Naive thymus-derived CD8-positive, alpha-beta T cell (primary cell): Measurements from ENCODE around the gene NUMB. TPM values are rescaled to one million over a fixed set of nuclear protein-coding genes. Genes with fewer than 3 reads are reported as not detected.

ENCODE experiments used
- ATAC-seq, 2 donors: fragments of 150-1000 bp; cut with Tn5 transposase in 1 of 2; sonication (Bioruptor Pico), chemical (Tn5 transposase) in 1 of 2; 1 replicate in 1 of 2; 2 replicates in 1 of 2; pipeline ENCODE4 v1.10.0; 2021; ENCODE audit warnings: mild to moderate bottlenecking in 2 of 2, moderate library complexity in 2 of 2
- POLR2A ChIA-PET: fragments of 350-600 bp; sonication (Branson Sonifier 250); formaldehyde crosslinking; loops from one replicate; lab custom pipeline; 2021; ENCODE audit warnings: antibody characterized with exemption; lab: Charles Lee
- DNase-seq, 10 donors: peaks; one replicate each; pipeline versions ENCODE4 v3.0.0 to v3.0.0-alpha.2; 2020 to 2022
- H3K27ac Mint-ChIP-seq, 10 donors: one replicate each; pipeline ENCODE4 v1.8.0; 2020 to 2022; ENCODE audit warnings: mild to moderate bottlenecking in 10 of 10, mixed read lengths in 10 of 10, moderate library complexity in 4 of 10, inconsistent platforms in 1 of 10
- H3K27me3 Mint-ChIP-seq, 5 donors: one replicate each; pipeline ENCODE4 v1.8.0; 2021 to 2022; ENCODE audit warnings: mixed read lengths in 5 of 5
- H3K36me3 Mint-ChIP-seq, 3 donors: one replicate each; pipeline ENCODE4 v1.8.0; 2020 to 2022; ENCODE audit warnings: mixed read lengths in 3 of 3, mild to moderate bottlenecking in 2 of 3, inconsistent platforms in 1 of 3
- H3K4me1 Mint-ChIP-seq, 4 donors: one replicate each; pipeline ENCODE4 v1.8.0; 2021 to 2022; ENCODE audit warnings: mixed read lengths in 4 of 4
- H3K4me3 Mint-ChIP-seq, 10 donors: one replicate each; pipeline ENCODE4 v1.8.0; 2020 to 2022; ENCODE audit warnings: mild to moderate bottlenecking in 10 of 10, mixed read lengths in 10 of 10, moderate library complexity in 6 of 10, inconsistent platforms in 1 of 10
- H3K9me3 Mint-ChIP-seq, 9 donors: one replicate each; pipeline ENCODE4 v1.8.0; 2020 to 2022; ENCODE audit warnings: mixed read lengths in 9 of 9, mild to moderate bottlenecking in 3 of 9, inconsistent platforms in 1 of 9, moderate library complexity in 1 of 9
- polyA plus RNA-seq, 3 donors: library from polyadenylated mRNA; unstranded; fragments of 300-500 nt; fragmentation: Illumina TruSeq; gene quantifications; one replicate each; pipeline ENCODE4 v1.2.3, GENCODE V29; 2021
- total RNA-seq, 8 experiments: library from RNA in 2 of 8; stranded (reverse) in 2 of 8; gene quantifications; one replicate each; pipeline ENCODE4 v1.2.3 and lab custom pipeline; 2021 to 2026

The NUMB gene
- total and polyA plus RNA-seq, 5 experiments from 2014 or later = 24.5 to 51.2 (median 34.7) TPM

- peak in 4 of 10 donors; percentile 11 to 46 (median 42) for DNase-seq
- ATAC-seq = no peak
- no peak overlapping the region for H3K27ac Mint-ChIP-seq
- H3K36me3 Mint-ChIP-seq = peaks cover 5 to 56% (median 13%) of the 10 kb centered on the region in 3 donors
- H3K9me3 Mint-ChIP-seq = no peaks in the 10 kb centered on the region
- H3K27me3 Mint-ChIP-seq = no peaks in the 10 kb centered on the region
- no peak overlapping the region for H3K4me3 Mint-ChIP-seq
- POLR2A ChIA-PET = interaction anchor here (0.5 to 0.7 kb wide), 4 partner anchors 37 to 177 kb away, joined by 3 to 7 read pairs (median 4); no protein-coding TSS in a partner anchor
- peaks cover 0 to 5% (median 1%) of the 10 kb centered on the region in 4 donors for H3K4me1 Mint-ChIP-seq
Observed at GRCh38 chr14:73295198-73295796, 163.0 kb downstream of the NUMB start.

DNA sequence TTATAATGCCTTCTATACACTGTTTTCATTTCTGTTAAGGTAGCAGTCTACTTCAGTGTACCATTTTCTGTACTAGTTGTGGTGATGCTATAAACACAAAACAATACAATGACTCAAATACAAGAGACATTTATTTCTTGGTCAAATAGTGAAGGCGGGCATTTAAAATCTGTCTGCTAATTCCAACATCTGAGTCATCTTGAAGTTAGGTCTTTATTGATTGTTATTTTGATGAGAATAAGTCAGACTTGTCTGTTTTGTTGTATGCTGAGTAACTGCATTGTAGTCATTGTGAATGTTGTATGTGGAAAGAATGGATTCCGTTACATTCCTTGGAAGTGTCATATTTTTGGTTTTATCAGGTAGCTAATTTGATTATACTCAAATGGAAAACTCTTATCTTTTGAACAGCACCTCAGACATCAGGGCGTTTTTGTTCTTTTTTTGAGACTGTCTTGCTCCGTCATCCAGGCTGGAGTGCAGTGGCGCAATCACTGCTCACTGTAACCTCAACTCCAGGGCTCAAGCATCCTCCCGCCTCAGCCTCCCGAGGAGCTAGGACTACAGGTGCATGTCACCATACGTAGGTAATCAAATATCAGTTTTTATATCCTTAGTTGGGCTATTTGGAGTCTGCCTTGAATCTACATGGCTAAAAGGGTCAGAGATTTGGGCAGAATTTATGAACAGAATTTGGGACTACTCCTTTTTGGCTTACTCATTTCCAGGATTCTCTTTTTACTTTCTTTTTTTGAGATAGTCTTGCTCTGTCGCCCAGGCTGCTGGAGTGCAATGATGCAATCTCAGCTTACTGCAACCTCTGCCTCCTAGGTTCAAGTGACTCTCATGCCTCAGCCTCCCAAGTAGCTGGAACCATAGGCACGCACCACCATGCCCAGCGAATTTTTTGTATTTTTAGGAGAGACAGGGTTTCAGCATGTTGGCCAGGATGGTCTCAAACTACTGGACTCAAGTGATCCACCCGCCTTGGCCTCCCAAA is 164.3 kb downstream of the NUMB start:
- ATAC-seq (no peak), DNase-seq (no peak)
- no peak overlapping the region for H3K4me3 Mint-ChIP-seq
- POLR2A ChIA-PET = interaction anchor here (0.6 kb wide), 1 partner anchor 178 kb away, joined by 3 read pairs; no protein-coding TSS in a partner anchor
- H3K27ac Mint-ChIP-seq = peak overlapping the region in 1 of 10 donors; percentile 22
- peaks cover 5 to 57% (median 15%) of the 10 kb centered on the region in 3 donors for H3K36me3 Mint-ChIP-seq
- no peaks in the 10 kb centered on the region for H3K27me3 Mint-ChIP-seq
- H3K9me3 Mint-ChIP-seq = no peaks in the 10 kb centered on the region
- peaks cover 0 to 4% (median 2%) of the 10 kb centered on the region in 4 donors for H3K4me1 Mint-ChIP-seq

GRCh38 chr14:73290279-73290678 is 168.1 kb downstream of the NUMB start:
- H3K27me3 Mint-ChIP-seq = no peaks in the 10 kb centered on the region
- ATAC-seq = no peak
- H3K9me3 Mint-ChIP-seq = no peaks in the 10 kb centered on the region
- H3K4me3 Mint-ChIP-seq = no peak overlapping the region
- peaks cover 8 to 64% (median 15%) of the 10 kb centered on the region in 3 donors for H3K36me3 Mint-ChIP-seq
- POLR2A ChIA-PET = no interaction called here
- DNase-seq = no peak
- H3K27ac Mint-ChIP-seq = peak overlapping the region in 2 of 10 donors; percentile 31 to 44
- peaks cover 0 to 5% (median 2%) of the 10 kb centered on the region in 4 donors for H3K4me1 Mint-ChIP-seq

GRCh38 chr14:73289729-73290128 is 168.6 kb downstream of the NUMB start:
- DNase-seq (no peak), ATAC-seq (no peak)
- peaks cover 0 to 4% (median 1%) of the 10 kb centered on the region in 4 donors for H3K4me1 Mint-ChIP-seq
- H3K27ac Mint-ChIP-seq = peak overlapping the region in 1 of 10 donors; percentile 44
- no peaks in the 10 kb centered on the region for H3K9me3 Mint-ChIP-seq
- no peaks in the 10 kb centered on the region for H3K27me3 Mint-ChIP-seq
- H3K4me3 Mint-ChIP-seq = no peak overlapping the region
- POLR2A ChIA-PET = no interaction called here
- H3K36me3 Mint-ChIP-seq = peaks cover 8 to 70% (median 15%) of the 10 kb centered on the region in 3 donors

DNA sequence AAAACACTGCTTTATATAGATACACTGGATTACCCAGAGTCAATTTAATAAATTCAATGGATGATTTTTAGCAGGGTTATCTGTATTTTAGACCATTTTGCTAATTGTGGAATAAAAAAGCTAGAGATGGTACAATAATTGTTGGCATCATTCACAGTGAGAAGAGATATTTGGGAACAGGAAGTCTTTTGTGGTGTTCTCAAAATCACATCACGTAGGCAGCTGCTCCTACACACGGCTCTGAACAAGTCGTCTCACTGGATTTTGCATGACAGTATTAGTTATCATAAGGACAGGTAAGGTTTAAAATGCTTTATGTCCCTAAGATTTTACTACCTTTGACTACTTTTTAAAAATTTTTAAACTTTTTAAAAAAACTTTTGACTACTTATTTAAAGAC is 169.0 kb downstream of the NUMB start:
- H3K27ac Mint-ChIP-seq = no peak overlapping the region
- no peak for DNase-seq
- H3K4me1 Mint-ChIP-seq = peaks cover 0 to 4% (median 1%) of the 10 kb centered on the region in 4 donors
- no peaks in the 10 kb centered on the region for H3K9me3 Mint-ChIP-seq
- no peak overlapping the region for H3K4me3 Mint-ChIP-seq
- peaks cover 8 to 73% (median 15%) of the 10 kb centered on the region in 3 donors for H3K36me3 Mint-ChIP-seq
- H3K27me3 Mint-ChIP-seq = no peaks in the 10 kb centered on the region
- POLR2A ChIA-PET = no interaction called here
- ATAC-seq = no peak

DNA sequence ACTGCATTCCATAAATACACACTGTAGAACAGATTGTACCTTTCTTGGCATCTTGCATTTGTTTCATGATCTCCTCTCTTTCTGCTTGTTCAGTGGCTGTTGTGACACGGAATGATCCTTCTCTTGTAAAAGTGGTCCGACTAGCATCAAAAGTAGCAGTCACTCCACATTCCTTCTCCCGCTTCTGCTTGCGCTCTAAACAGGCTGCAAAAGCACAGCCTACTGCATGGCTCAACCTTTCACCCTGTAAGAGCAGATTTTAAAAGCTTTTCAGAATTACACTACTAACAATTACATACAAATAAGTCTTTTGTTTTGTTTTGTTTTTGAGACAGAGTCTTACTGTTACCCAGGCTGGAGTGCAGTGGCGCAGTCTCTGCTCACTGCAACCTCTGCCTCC is 171.3 kb downstream of the NUMB start:
- POLR2A ChIA-PET = no interaction called here
- Mint-ChIP-seq H3K9me3 (no peaks in the 10 kb centered on the region), H3K4me1 (peaks cover 1 to 10% (median 7%) of the 10 kb centered on the region in 4 donors), H3K36me3 (peaks cover 9 to 75% (median 20%) of the 10 kb centered on the region in 3 donors), H3K27ac (peak overlapping the region in 1 of 10 donors; percentile 54), H3K27me3 (no peaks in the 10 kb centered on the region), H3K4me3 (no peak overlapping the region)
- no peak for DNase-seq
- no peak for ATAC-seq

DNA sequence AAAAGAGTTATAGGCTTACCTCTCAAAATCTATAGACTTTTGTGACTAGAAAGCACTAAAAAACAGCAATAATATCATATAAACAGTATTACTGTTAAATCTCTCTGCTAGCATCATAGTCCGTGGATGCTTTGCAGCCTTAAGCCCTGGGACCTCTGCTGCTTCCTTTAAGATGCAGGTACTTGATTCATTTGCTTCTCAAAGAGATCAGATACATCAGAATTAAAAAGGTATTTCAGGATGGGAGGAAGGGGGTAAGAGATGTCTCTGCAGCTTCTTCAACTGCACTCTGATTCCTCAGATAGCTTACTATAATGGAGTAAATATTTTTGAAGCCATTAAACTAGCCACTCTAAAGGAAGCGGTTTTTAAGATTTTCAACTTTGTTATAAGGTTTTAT is 171.7 kb downstream of the NUMB start:
- no peak overlapping the region for H3K4me3 Mint-ChIP-seq
- peaks cover 9 to 75% (median 20%) of the 10 kb centered on the region in 3 donors for H3K36me3 Mint-ChIP-seq
- DNase-seq (no peak), ATAC-seq (no peak)
- H3K4me1 Mint-ChIP-seq = peaks cover 4 to 13% (median 10%) of the 10 kb centered on the region in 4 donors
- H3K27ac Mint-ChIP-seq = no peak overlapping the region
- no peaks in the 10 kb centered on the region for H3K9me3 Mint-ChIP-seq
- POLR2A ChIA-PET = no interaction called here
- no peaks in the 10 kb centered on the region for H3K27me3 Mint-ChIP-seq

- no peaks in the 10 kb centered on the region for H3K9me3 Mint-ChIP-seq
- POLR2A ChIA-PET = interaction anchor here (0.6 kb wide), 1 partner anchor 239 kb away, joined by 3 read pairs; no protein-coding TSS in a partner anchor
- H3K36me3 Mint-ChIP-seq = peaks cover 9 to 75% (median 20%) of the 10 kb centered on the region in 3 donors
- H3K4me1 Mint-ChIP-seq = peaks cover 4 to 13% (median 10%) of the 10 kb centered on the region in 4 donors
- ATAC-seq (no peak), DNase-seq (no peak)
- no peaks in the 10 kb centered on the region for H3K27me3 Mint-ChIP-seq
- no peak overlapping the region for H3K4me3 Mint-ChIP-seq
- no peak overlapping the region for H3K27ac Mint-ChIP-seq
Observed at GRCh38 chr14:73285979-73286378, 172.4 kb downstream of the NUMB start.

- Mint-ChIP-seq H3K4me3 (no peak overlapping the region), H3K27ac (peak overlapping the region in 1 of 10 donors; percentile 61), H3K27me3 (no peaks in the 10 kb centered on the region), H3K9me3 (no peaks in the 10 kb centered on the region), H3K36me3 (peaks cover 13 to 81% (median 21%) of the 10 kb centered on the region in 3 donors), H3K4me1 (peaks cover 4 to 12% (median 7%) of the 10 kb centered on the region in 4 donors)
- no peak for ATAC-seq
- POLR2A ChIA-PET = no interaction called here
- DNase-seq = no peak
Observed at GRCh38 chr14:73283608-73284379, 174.6 kb downstream of the NUMB start.

DNA sequence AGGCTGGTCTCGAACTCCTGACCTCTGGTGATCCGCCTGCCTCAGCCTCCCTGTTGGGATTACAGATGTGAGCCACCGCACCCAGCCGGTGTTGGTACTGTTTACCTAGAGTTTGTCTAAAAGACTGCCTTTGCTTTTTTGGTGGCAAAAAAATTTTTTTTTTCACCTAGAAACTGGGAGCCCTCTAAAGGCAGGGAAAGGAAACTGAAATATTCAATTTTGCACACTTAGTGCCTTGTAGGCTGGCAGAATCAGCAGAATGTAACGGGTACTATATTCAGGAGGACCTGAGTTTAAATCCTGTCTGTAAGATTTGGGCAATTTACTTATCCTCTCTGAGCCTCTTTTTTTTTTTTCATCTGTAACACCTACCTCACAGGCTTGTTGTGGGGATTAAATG is 177.4 kb downstream of the NUMB start:
- Mint-ChIP-seq H3K9me3 (no peaks in the 10 kb centered on the region), H3K36me3 (peaks cover 10 to 88% (median 34%) of the 10 kb centered on the region in 3 donors)
- POLR2A ChIA-PET = no interaction called here

GRCh38 chr14:73277376-73277775 is 181.0 kb downstream of the NUMB start:
- Mint-ChIP-seq H3K27me3 (no peaks in the 10 kb centered on the region), H3K9me3 (no peaks in the 10 kb centered on the region), H3K36me3 (peaks cover 5 to 76% (median 21%) of the 10 kb centered on the region in 3 donors), H3K27ac (no peak overlapping the region), H3K4me1 (peaks cover 2 to 7% (median 4%) of the 10 kb centered on the region in 4 donors), H3K4me3 (no peak overlapping the region)
- ATAC-seq = no peak
- DNase-seq = no peak
- POLR2A ChIA-PET = no interaction called here

More for the DNA sequence above, 177.4 kb downstream of the NUMB start:
- no peak overlapping the region for H3K4me3 Mint-ChIP-seq
- peaks cover 4 to 12% (median 7%) of the 10 kb centered on the region in 4 donors for H3K4me1 Mint-ChIP-seq
- ATAC-seq (no peak), DNase-seq (no peak)
- peak overlapping the region in 1 of 10 donors; percentile 60 for H3K27ac Mint-ChIP-seq
- no peaks in the 10 kb centered on the region for H3K27me3 Mint-ChIP-seq

GRCh38 chr14:73276836-73277235 is 181.5 kb downstream of the NUMB start:
- Mint-ChIP-seq H3K27ac (peak overlapping the region in 2 of 10 donors; percentile 40 to 79), H3K36me3 (peaks cover 4 to 70% (median 21%) of the 10 kb centered on the region in 3 donors), H3K4me3 (no peak overlapping the region), H3K4me1 (peaks cover under 1 to 2% (median under 1%) of the 10 kb centered on the region in 4 donors), H3K9me3 (no peaks in the 10 kb centered on the region), H3K27me3 (no peaks in the 10 kb centered on the region)
- DNase-seq (no peak), ATAC-seq (no peak)
- POLR2A ChIA-PET = no interaction called here
